CD4-positive, alpha-beta T cell (primary cell): Measurements from ENCODE around the gene CAMTA1. TPM values are rescaled to one million over a fixed set of nuclear protein-coding genes. Genes with fewer than 3 reads are reported as not detected.

Source experiments
- ATAC-seq: fragments of 200-7000 bp; cut with Tn5 transposase; one replicate; pipeline ENCODE4 v1.10.0; 2022; ENCODE audit warnings: mild to moderate bottlenecking; ENCODE audit not compliant: poor library complexity
- CTCF ChIA-PET: fragments of 350-600 bp; sonication (Branson Sonifier 250); formaldehyde crosslinking; loops from one replicate; lab custom pipeline; 2021; ENCODE audit warnings: antibody characterized with exemption, inconsistent platforms; lab: Charles Lee
- POLR2A ChIA-PET: fragments of 350-600 bp; sonication (Branson Sonifier 250); formaldehyde crosslinking; loops from one replicate; lab custom pipeline; 2021; ENCODE audit warnings: antibody characterized with exemption, inconsistent platforms; lab: Charles Lee
- DNase-seq, 14 experiments: peaks; one replicate each; pipeline ENCODE4 v3.0.0-alpha.2; 2013 to 2020; ENCODE audit warnings: mixed read lengths in 2 of 14
- H3K27ac ChIP-seq, 2 donors: one replicate each; pipeline versions ENCODE4 v1.5.1 to v1.7.0; 2013; ENCODE audit warnings: low read length in 2 of 2, low read depth in 1 of 2, mild to moderate bottlenecking in 1 of 2
- H3K27me3 ChIP-seq, 2 experiments: 1 replicate in 1 of 2; 2 replicates in 1 of 2; pipeline versions ENCODE4 v1.6.1 to v1.7.0; 2013; ENCODE audit warnings: low read length in 2 of 2, control low read depth in 1 of 2, mild to moderate bottlenecking in 1 of 2, moderate library complexity in 1 of 2; ENCODE audit not compliant: insufficient read depth in 2 of 2, control insufficient read depth in 1 of 2
- H3K36me3 ChIP-seq: one replicate; pipeline ENCODE4 v1.6.1; 2013; ENCODE audit warnings: low read length, control low read depth; ENCODE audit not compliant: insufficient read depth
- H3K4me1 ChIP-seq: one replicate; pipeline ENCODE4 v1.6.1; 2013; ENCODE audit warnings: low read length, control low read depth; ENCODE audit not compliant: insufficient read depth
- H3K4me3 ChIP-seq: one replicate; pipeline ENCODE4 v1.5.1; 2013; ENCODE audit warnings: mild to moderate bottlenecking, low read length, moderate library complexity
- H3K9me3 ChIP-seq, 2 experiments: 1 replicate in 1 of 2; 2 replicates in 1 of 2; pipeline versions ENCODE4 v1.6.1 to v1.7.0; 2013; ENCODE audit warnings: low read length in 2 of 2, mild to moderate bottlenecking in 2 of 2, control low read depth in 1 of 2, moderate library complexity in 1 of 2; ENCODE audit not compliant: control insufficient read depth in 1 of 2, insufficient read depth in 1 of 2
- H3K27ac Mint-ChIP-seq: one replicate; pipeline ENCODE4 v1.8.0; 2020; ENCODE audit warnings: mixed read lengths
- H3K27me3 Mint-ChIP-seq: one replicate; pipeline ENCODE4 v1.8.0; 2021; ENCODE audit warnings: mixed read lengths
- H3K36me3 Mint-ChIP-seq: one replicate; pipeline ENCODE4 v1.8.0; 2021; ENCODE audit warnings: low read depth, mixed read lengths
- H3K4me1 Mint-ChIP-seq: one replicate; pipeline ENCODE4 v1.8.0; 2021; ENCODE audit warnings: low read depth, mixed read lengths
- H3K4me3 Mint-ChIP-seq: one replicate; pipeline ENCODE4 v1.8.0; 2020; ENCODE audit warnings: mild to moderate bottlenecking, mixed read lengths
- H3K9me3 Mint-ChIP-seq: one replicate; pipeline ENCODE4 v1.8.0; 2020; ENCODE audit warnings: mixed read lengths
- CTCF ChIP-seq: fragments of 200-600 bp; IDR thresholded peaks from one replicate; pipeline ENCODE4 v1.8.0; 2022; ENCODE audit warnings: antibody characterized with exemption, mild to moderate bottlenecking
- intact Hi-C, 2 experiments: fragments of 100-400 bp; cut with DNase I in 1 of 2; cut with micrococcal nuclease in 1 of 2; formaldehyde crosslinking; loops; one replicate each; pipeline versions ENCODE4 v1.15.1 to v1.9.0; 2023 to 2025; cut with DNase I, micrococcal nuclease
- total RNA-seq, 174 experiments: library from RNA in 2 of 174; stranded (reverse) in 2 of 174; gene quantifications; one replicate each; pipeline ENCODE4 v1.2.3 and lab custom pipeline; 2021 to 2026

Gene CAMTA1
- total RNA-seq, 2 experiments from 2014 or later: 38.6 to 39.3 TPM

GRCh38 chr1:6864166-6864565 lies 78.9 kb downstream of the CAMTA1 start:
- peaks cover 7% of the 10 kb centered on the region for H3K36me3 ChIP-seq
- no peaks in the 10 kb centered on the region for H3K27me3 ChIP-seq
- H3K9me3 Mint-ChIP-seq: no peaks in the 10 kb centered on the region
- H3K4me3 ChIP-seq: no peak overlapping the region
- H3K4me1 Mint-ChIP-seq: peaks cover 42% of the 10 kb centered on the region
- H3K36me3 Mint-ChIP-seq: peaks cover 27% of the 10 kb centered on the region
- ChIA-PET CTCF (no interaction called here), POLR2A (no interaction called here)
- no peaks in the 10 kb centered on the region for H3K9me3 ChIP-seq
- TF ChIP-seq CTCF: no peak
- H3K27ac Mint-ChIP-seq: no peak overlapping the region
- no peaks in the 10 kb centered on the region for H3K27me3 Mint-ChIP-seq
- DNase-seq (no peak), ATAC-seq (no peak)
- H3K4me3 Mint-ChIP-seq: no peak overlapping the region
- intact Hi-C loops: no loop called here
- no peaks in the 10 kb centered on the region for H3K4me1 ChIP-seq
- H3K27ac ChIP-seq: no peak overlapping the region

GRCh38 chr1:6866825-6867224 lies 81.6 kb downstream of the CAMTA1 start:
- no peak overlapping the region for H3K4me3 Mint-ChIP-seq
- no peaks in the 10 kb centered on the region for H3K4me1 ChIP-seq
- TF ChIP-seq CTCF: no peak
- peaks cover 7% of the 10 kb centered on the region for H3K36me3 ChIP-seq
- DNase-seq: no peak
- no peak overlapping the region for H3K27ac ChIP-seq
- intact Hi-C loops: no loop called here
- peaks cover 21% of the 10 kb centered on the region for H3K36me3 Mint-ChIP-seq
- ATAC-seq: no peak
- no peaks in the 10 kb centered on the region for H3K27me3 ChIP-seq
- H3K9me3 ChIP-seq: no peaks in the 10 kb centered on the region
- no peak overlapping the region for H3K4me3 ChIP-seq
- H3K27me3 Mint-ChIP-seq: no peaks in the 10 kb centered on the region
- ChIA-PET CTCF (interaction anchor here (1.3 kb wide), 1 partner anchor 165 kb away, joined by 3 read pairs; the partner anchor contains the start of gene DNAJC11), POLR2A (no interaction called here)
- no peaks in the 10 kb centered on the region for H3K9me3 Mint-ChIP-seq
- H3K27ac Mint-ChIP-seq: no peak overlapping the region
- peaks cover 59% of the 10 kb centered on the region for H3K4me1 Mint-ChIP-seq

- ChIA-PET CTCF (interaction anchor here (1.3 kb wide), 1 partner anchor 166 kb away, joined by 3 read pairs; the partner anchor contains the start of gene DNAJC11), POLR2A (no interaction called here)
- H3K27ac Mint-ChIP-seq: no peak overlapping the region
- no peak overlapping the region for H3K27ac ChIP-seq
- no peak for TF ChIP-seq CTCF
- H3K4me1 Mint-ChIP-seq: peaks cover 59% of the 10 kb centered on the region
- H3K36me3 Mint-ChIP-seq: peaks cover 21% of the 10 kb centered on the region
- peaks cover 7% of the 10 kb centered on the region for H3K36me3 ChIP-seq
- H3K27me3 Mint-ChIP-seq: no peaks in the 10 kb centered on the region
- H3K27me3 ChIP-seq: no peaks in the 10 kb centered on the region
- no peak for DNase-seq
- H3K4me3 ChIP-seq: no peak overlapping the region
- no peaks in the 10 kb centered on the region for H3K9me3 Mint-ChIP-seq
- H3K4me3 Mint-ChIP-seq: no peak overlapping the region
- intact Hi-C loops: no loop called here
- no peak for ATAC-seq
- no peaks in the 10 kb centered on the region for H3K4me1 ChIP-seq
- no peaks in the 10 kb centered on the region for H3K9me3 ChIP-seq
Observed at GRCh38 chr1:6867321-6867720, 82.1 kb downstream of the CAMTA1 start.
